Upper lobe of left lung (tissue), 6 donors: ENCODE measurements around the gene RIT2. TPM values are rescaled to one million over a fixed set of nuclear protein-coding genes. Genes with fewer than 3 reads are reported as not detected.
"Not testable (repeated sequence)": the region's sequence is repeated elsewhere in the genome, so short reads cannot be mapped to it uniquely, and the experiment has no call there.

ENCODE experiments used
- ATAC-seq, 2 donors: fragments of 200-7000 bp; cut with Tn5 transposase; one replicate each; pipeline ENCODE4 v1.9.1; 2022; ENCODE audit warnings: mild to moderate bottlenecking in 2 of 2, moderate library complexity in 2 of 2; ENCODE audit not compliant: low FRiP score in 2 of 2
- DNase-seq, 2 donors: peaks; one replicate each; pipeline ENCODE4 v3.0.0-alpha.2; 2019 to 2020
- H3K27ac ChIP-seq, 4 donors: fragments of 200-600 bp; sonication (generic); one replicate each; pipeline ENCODE4 v1.5.1; 2016 to 2019
- H3K27me3 ChIP-seq, 4 donors: fragments of 200-600 bp; sonication (generic); one replicate each; pipeline ENCODE4 v1.5.1; 2017 to 2019
- H3K36me3 ChIP-seq, 4 donors: fragments of 200-600 bp; sonication (generic); one replicate each; pipeline ENCODE4 v1.5.1; 2016 to 2019
- H3K4me1 ChIP-seq, 4 donors: fragments of 200-600 bp; sonication (generic); one replicate each; pipeline ENCODE4 v1.5.1; 2018 to 2019
- H3K4me3 ChIP-seq, 4 donors: fragments of 200-600 bp; sonication (generic); one replicate each; pipeline ENCODE4 v1.5.1; 2017 to 2019; ENCODE audit warnings: mild to moderate bottlenecking in 2 of 4, moderate library complexity in 1 of 4
- H3K9me3 ChIP-seq, 4 donors: fragments of 200-600 bp; sonication (generic); one replicate each; pipeline ENCODE4 v1.5.1; 2018 to 2019
- CTCF ChIP-seq, 6 experiments: fragments of 450-650 bp in 4 of 6; fragments of 200-600 bp in 2 of 6; sonication (generic) in 2 of 6; IDR thresholded peaks; one replicate each; pipeline ENCODE4 v1.5.1; 2016 to 2019; ENCODE audit warnings: antibody characterized with exemption in 6 of 6
- EP300 ChIP-seq, 4 donors: sonication (generic); formaldehyde crosslinking; IDR thresholded peaks; one replicate each; pipeline ENCODE4 v1.5.1; 2017; ENCODE audit warnings: antibody characterized with exemption in 4 of 4, control low read depth in 2 of 4
- POLR2A ChIP-seq, 4 donors: fragments of 450-650 bp; IDR thresholded peaks; one replicate each; pipeline ENCODE4 v1.5.1; 2016 to 2017; ENCODE audit warnings: antibody characterized with exemption in 4 of 4, mild to moderate bottlenecking in 2 of 4
- POLR2AphosphoS5 ChIP-seq, 2 donors: sonication (generic); formaldehyde crosslinking; IDR thresholded peaks; one replicate each; pipeline ENCODE4 v1.5.1; 2017; ENCODE audit warnings: antibody characterized with exemption in 2 of 2
- WGBS, 2 donors: methylation state at CpG; one replicate each; pipeline ENCODE4 v1.1.5; 2017 to 2018; 5-methylcytosine and 5-hydroxymethylcytosine counted together
- total RNA-seq, 6 donors: library from RNA; depleted of rRNA in 4 of 6; stranded (reverse); fragments of >200 nt in 4 of 6; gene quantifications; one replicate each; pipeline versions ENCODE4 v1.1.0 to v1.2.1, GENCODE V29; 2016 to 2021
- donor health status: DM: no; HTN: no; CAD: no; lungs with moderate emphysema.
- donor health status: DM: no; HTN: yes; CAD: no; lungs with severe emphysema.

Gene RIT2
- total RNA-seq, 6 donors from 2014 or later, result not detected

- no peak for ATAC-seq
- H3K36me3 ChIP-seq, result no peaks in the 10 kb centered on the region
- H3K4me3 ChIP-seq, result no peak overlapping the region
- no peak for TF ChIP-seq EP300 (IDR thresholded peaks at IDR 0.05)
- TF ChIP-seq POLR2A (IDR thresholded peaks at IDR 0.05), result no peak
- no peak for TF ChIP-seq CTCF (IDR thresholded peaks at IDR 0.05)
- no peak for TF ChIP-seq POLR2AphosphoS5 (IDR thresholded peaks at IDR 0.05)
- no peak for DNase-seq
- no peak overlapping the region for H3K27ac ChIP-seq
- no peaks in the 10 kb centered on the region for H3K27me3 ChIP-seq
- no peaks in the 10 kb centered on the region for H3K4me1 ChIP-seq
- WGBS, 2 donors, result 89 to 93% methylated on average over 5 of the region's 5 CpGs
- no peaks in the 10 kb centered on the region for H3K9me3 ChIP-seq
These were observed 301.3 kb downstream of the RIT2 start for GRCh38 chr18:42814184-42814583.

- no peak overlapping the region for H3K27ac ChIP-seq
- ATAC-seq (no peak), DNase-seq (no peak)
- no peaks in the 10 kb centered on the region for H3K4me1 ChIP-seq
- H3K4me3 ChIP-seq, result no peak overlapping the region
- H3K9me3 ChIP-seq, result no peaks in the 10 kb centered on the region
- H3K36me3 ChIP-seq, result no peaks in the 10 kb centered on the region
- TF ChIP-seq CTCF (IDR thresholded peaks at IDR 0.05), result no peak
- TF ChIP-seq POLR2AphosphoS5 (IDR thresholded peaks at IDR 0.05), result no peak
- TF ChIP-seq EP300 (IDR thresholded peaks at IDR 0.05), result no peak
- no peak for TF ChIP-seq POLR2A (IDR thresholded peaks at IDR 0.05)
- no peaks in the 10 kb centered on the region for H3K27me3 ChIP-seq
- 68 to 74% methylated on average over 4 of the region's 4 CpGs for WGBS, 2 donors
These were observed 301.9 kb downstream of the RIT2 start for GRCh38 chr18:42813570-42813969.

DNA sequence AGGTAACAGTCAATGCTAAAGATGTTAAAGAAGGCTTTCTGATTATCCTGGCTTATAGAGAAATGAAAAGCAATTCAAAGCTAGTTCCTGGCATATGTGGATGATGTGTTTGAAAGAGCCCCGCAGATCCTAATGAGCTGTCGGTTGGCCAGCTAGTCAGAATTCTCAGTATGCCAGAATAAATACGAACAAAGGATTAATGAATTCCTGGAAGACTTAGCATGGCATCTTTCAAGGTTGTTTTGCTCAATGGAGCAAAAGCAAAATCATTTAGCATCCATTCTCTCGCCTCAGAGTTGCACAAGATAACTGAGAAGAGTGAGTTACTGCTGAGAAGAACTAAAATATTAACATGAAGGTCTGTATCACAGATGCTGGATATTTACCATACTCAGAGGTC is 307.6 kb downstream of the RIT2 start:
- TF ChIP-seq CTCF (IDR thresholded peaks at IDR 0.05) (no peak), POLR2AphosphoS5 (IDR thresholded peaks at IDR 0.05) (no peak), POLR2A (IDR thresholded peaks at IDR 0.05) (no peak), EP300 (IDR thresholded peaks at IDR 0.05) (no peak)
- no peak overlapping the region for H3K27ac ChIP-seq
- DNase-seq (no peak), ATAC-seq (no peak)
- H3K4me3 ChIP-seq, result no peak overlapping the region
- no peaks in the 10 kb centered on the region for H3K27me3 ChIP-seq
- H3K9me3 ChIP-seq, result no peaks in the 10 kb centered on the region
- H3K36me3 ChIP-seq, result no peaks in the 10 kb centered on the region
- WGBS, 2 donors, result 67 to 83% methylated on average over 4 of the region's 4 CpGs
- H3K4me1 ChIP-seq, result no peaks in the 10 kb centered on the region

GRCh38 chr18:42801706-42802105 is 313.8 kb downstream of the RIT2 start:
- WGBS, 2 donors, result 76 to 82% methylated on average over 2 of the region's 2 CpGs
- Histone ChIP-seq H3K4me1 (no peaks in the 10 kb centered on the region), H3K27me3 (no peaks in the 10 kb centered on the region), H3K27ac (no peak overlapping the region), H3K36me3 (no peaks in the 10 kb centered on the region), H3K9me3 (no peaks in the 10 kb centered on the region), H3K4me3 (no peak overlapping the region)
- DNase-seq (no peak), ATAC-seq (no peak)
- TF ChIP-seq POLR2A (IDR thresholded peaks at IDR 0.05), result no peak
- TF ChIP-seq POLR2AphosphoS5 (IDR thresholded peaks at IDR 0.05), result no peak
- TF ChIP-seq CTCF (IDR thresholded peaks at IDR 0.05), result no peak
- no peak for TF ChIP-seq EP300 (IDR thresholded peaks at IDR 0.05)

DNA sequence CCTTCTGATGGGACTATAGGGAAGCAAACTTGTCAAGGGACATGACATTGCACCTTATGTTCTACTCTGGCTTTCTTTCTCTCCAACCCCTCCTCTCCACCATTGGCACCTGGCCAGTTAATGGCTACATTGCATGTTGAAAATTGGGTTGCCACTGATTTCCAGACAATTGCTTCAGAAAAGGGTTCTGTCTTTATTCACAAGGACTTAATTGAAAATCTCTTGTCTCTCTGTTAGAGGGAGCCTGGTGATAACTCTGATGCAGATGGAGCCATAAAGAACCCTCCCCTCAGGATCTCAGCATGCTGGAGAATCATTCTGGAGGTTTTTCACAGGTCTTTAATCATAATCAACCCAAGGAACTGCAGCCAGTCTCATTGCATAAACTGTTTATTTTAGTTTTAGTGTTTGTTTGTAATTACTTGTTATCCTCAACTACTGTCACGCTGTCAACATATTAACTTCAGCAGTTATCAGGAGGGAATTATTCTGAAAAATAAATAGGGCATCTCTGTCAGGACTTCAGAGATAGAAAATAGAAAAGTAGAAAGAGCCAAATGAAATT is 316.8 kb downstream of the RIT2 start:
- no peaks in the 10 kb centered on the region for H3K4me1 ChIP-seq
- no peak for ATAC-seq
- H3K36me3 ChIP-seq, result no peaks in the 10 kb centered on the region
- no peaks in the 10 kb centered on the region for H3K9me3 ChIP-seq
- no peaks in the 10 kb centered on the region for H3K27me3 ChIP-seq
- no peak overlapping the region for H3K4me3 ChIP-seq
- WGBS, 2 donors, result 34 to 42% methylated on average over 1 of the region's 1 CpG
- no peak for DNase-seq
- TF ChIP-seq POLR2AphosphoS5 (IDR thresholded peaks at IDR 0.05), result no peak
- no peak for TF ChIP-seq CTCF (IDR thresholded peaks at IDR 0.05)
- TF ChIP-seq EP300 (IDR thresholded peaks at IDR 0.05), result no peak
- TF ChIP-seq POLR2A (IDR thresholded peaks at IDR 0.05), result no peak
- H3K27ac ChIP-seq, result no peak overlapping the region

- H3K36me3 ChIP-seq, H3K27ac ChIP-seq, H3K4me1 ChIP-seq, ATAC-seq, H3K27me3 ChIP-seq, H3K4me3 ChIP-seq, H3K9me3 ChIP-seq: not testable (repeated sequence)
- 92 to 95% methylated on average over 5 to 29 of the region's 33 CpGs for WGBS, 2 donors
- DNase-seq, result peak in 1 of 2 donors; percentile 76
These were observed 320.2 kb downstream of the RIT2 start for GRCh38 chr18:42795213-42795789.
